ENCODE data around the gene DNASE1. TPM values are rescaled to one million over a fixed set of nuclear protein-coding genes. Genes with fewer than 3 reads are reported as not detected.

Gene DNASE1, protein sequence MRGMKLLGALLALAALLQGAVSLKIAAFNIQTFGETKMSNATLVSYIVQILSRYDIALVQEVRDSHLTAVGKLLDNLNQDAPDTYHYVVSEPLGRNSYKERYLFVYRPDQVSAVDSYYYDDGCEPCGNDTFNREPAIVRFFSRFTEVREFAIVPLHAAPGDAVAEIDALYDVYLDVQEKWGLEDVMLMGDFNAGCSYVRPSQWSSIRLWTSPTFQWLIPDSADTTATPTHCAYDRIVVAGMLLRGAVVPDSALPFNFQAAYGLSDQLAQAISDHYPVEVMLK
- total RNA-seq (2022; extraction: Qiagen RNA extraction; ENCODE audit: low read depth) = 1.9 to 5.2 TPM (median 4.2 TPM) in 5 replicates

DNA sequence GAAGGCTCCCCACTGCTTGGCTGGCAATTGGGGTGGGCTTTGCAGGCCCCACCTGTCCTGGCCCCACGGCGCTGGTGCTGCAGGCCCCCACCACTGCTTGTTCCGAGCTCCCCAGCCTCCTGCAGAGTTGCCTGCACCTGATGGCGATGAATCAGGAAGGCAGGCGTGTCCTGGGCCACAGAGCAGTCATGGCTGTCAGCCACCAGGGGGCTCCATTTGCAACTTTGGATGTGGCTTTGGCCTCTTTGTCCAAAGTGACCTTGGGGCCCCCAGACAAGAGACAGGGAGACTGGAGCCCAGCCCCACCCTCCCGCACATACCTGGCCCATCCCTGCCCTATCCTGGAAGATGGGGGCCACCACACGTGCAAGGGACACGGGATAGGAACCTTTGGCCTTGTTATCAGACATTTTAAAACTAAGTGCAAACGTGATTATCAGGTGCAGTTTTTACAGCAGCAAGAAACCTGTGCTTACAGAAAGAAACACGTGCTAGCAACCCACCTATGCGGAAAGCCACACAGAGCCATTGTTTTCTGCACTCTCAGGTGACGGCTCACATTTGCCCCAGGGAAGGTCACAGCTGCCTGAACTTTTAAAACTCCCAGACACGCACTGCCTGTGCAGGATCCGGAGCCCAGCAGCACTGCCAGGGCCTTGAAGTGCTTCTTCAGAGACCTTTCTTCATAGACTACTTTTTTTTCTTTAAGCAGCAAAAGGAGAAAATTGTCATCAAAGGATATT is at the start of gene DNASE1:
TSS of gene DNASE1 (plus strand) at position 443 of the 743 bp plus-strand sequence. CDS start 683 bp downstream, outside the sequence.

DNA sequence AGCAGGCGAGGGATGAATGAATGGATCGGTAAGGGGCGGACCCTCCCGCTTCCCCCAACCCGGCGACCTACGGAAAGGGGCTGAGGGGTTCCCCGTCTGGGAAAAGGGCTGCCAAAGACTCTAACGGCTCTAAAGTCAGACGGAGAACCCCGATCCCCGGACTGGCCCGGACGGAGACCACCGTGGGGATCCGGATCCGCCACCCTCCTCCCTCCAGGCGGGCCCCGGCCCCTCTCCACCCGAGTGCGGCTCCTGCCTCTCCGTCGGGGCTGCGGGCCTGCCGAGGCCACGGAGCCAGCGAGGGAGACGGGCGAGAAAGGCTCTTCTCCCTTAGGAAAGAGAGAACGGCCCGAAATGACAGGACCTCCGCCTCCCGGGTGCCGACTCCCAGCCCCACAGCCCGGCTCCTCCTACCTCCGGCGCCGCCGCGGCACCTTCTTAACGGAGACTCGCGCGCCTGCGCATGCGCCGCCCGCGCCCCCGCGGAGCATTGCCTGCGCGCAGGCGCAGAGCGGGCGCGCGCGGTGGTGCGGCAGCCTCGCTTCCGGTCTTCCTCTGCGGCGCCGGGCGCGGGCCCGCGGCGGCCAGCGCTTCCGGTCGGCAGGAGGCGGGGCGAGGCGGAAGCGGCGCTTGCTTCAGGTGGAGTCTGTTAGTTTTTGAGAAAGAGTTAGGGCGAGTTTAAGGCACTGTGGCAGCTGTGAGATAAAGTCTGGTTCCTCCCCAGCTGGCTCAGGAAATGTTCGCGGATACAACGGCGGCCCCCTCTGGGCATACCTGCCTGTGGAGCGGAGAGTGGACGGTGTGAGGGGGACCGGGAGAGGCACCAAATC is 43.1 kb upstream of the DNASE1 start, which contains the start of gene SLX4:
TSS of gene SLX4 (minus strand) at position 461 of the 830 bp plus-strand sequence. CDS start 2,642 bp downstream, outside the sequence.

Other genes with a start within 250 kb of the DNASE1 start
- gene ZNF597, start 211.2 kb upstream of the DNASE1 start, total RNA-seq (2022; extraction: Qiagen RNA extraction; ENCODE audit: low read depth) = 0.90 to 1.3 TPM (median 1.1 TPM) in 5 replicates
- 50.7 to 54.8 TPM (median 51.4 TPM) in 5 replicates for gene NAA60, start 211.0 kb upstream of the DNASE1 start, total RNA-seq (2022; extraction: Qiagen RNA extraction; ENCODE audit: low read depth)
- gene C16orf90, start 159.2 kb upstream of the DNASE1 start, total RNA-seq (2022; extraction: Qiagen RNA extraction; ENCODE audit: low read depth) = not detected in 5 replicates
- gene CLUAP1, start 153.7 kb upstream of the DNASE1 start, total RNA-seq (2022; extraction: Qiagen RNA extraction; ENCODE audit: low read depth) = 17.2 to 22.9 TPM (median 19.4 TPM) in 5 replicates
- gene NLRC3, start 77.3 kb upstream of the DNASE1 start, total RNA-seq (2022; extraction: Qiagen RNA extraction; ENCODE audit: low read depth) = 0.01 to 0.05 TPM in 2 of 5 replicates, not detected in the others
- 4.2 to 6.0 TPM (median 5.2 TPM) in 5 replicates for gene SLX4, start 43.1 kb upstream of the DNASE1 start, total RNA-seq (2022; extraction: Qiagen RNA extraction; ENCODE audit: low read depth)
- gene TRAP1, start 62.8 kb downstream of the DNASE1 start, total RNA-seq (2022; extraction: Qiagen RNA extraction; ENCODE audit: low read depth) = 112 to 140 TPM (median 133 TPM) in 5 replicates
- gene CREBBP, start 226.0 kb downstream of the DNASE1 start, total RNA-seq (2022; extraction: Qiagen RNA extraction; ENCODE audit: low read depth) = 17.4 to 20.7 TPM (median 18.4 TPM) in 5 replicates

Measured in A549 treated with CpdA at 1 μM for 4 hours (cell line).